Activated naive CD4-positive, alpha-beta T cell treated with anti-CD3 and anti-CD28 coated beads, Interleukin-2, amount 50 U/mL, for 24 hours (primary cell): Measurements from ENCODE around the gene CAPN11.

Experiments
- H3K27ac Mint-ChIP-seq: one replicate; pipeline ENCODE4 v1.8.0; 2021; ENCODE audit warnings: mild to moderate bottlenecking, mixed read lengths
- H3K27me3 Mint-ChIP-seq: one replicate; pipeline ENCODE4 v1.8.0; 2021; ENCODE audit warnings: mixed read lengths
- H3K36me3 Mint-ChIP-seq: one replicate; pipeline ENCODE4 v1.8.0; 2021; ENCODE audit warnings: mixed read lengths
- H3K4me1 Mint-ChIP-seq: one replicate; pipeline ENCODE4 v1.8.0; 2021; ENCODE audit warnings: mixed read lengths
- H3K4me3 Mint-ChIP-seq: one replicate; pipeline ENCODE4 v1.8.0; 2021; ENCODE audit warnings: mild to moderate bottlenecking, mixed read lengths
- H3K9me3 Mint-ChIP-seq: one replicate; pipeline ENCODE4 v1.8.0; 2021; ENCODE audit warnings: mixed read lengths

The CAPN11 gene

DNA sequence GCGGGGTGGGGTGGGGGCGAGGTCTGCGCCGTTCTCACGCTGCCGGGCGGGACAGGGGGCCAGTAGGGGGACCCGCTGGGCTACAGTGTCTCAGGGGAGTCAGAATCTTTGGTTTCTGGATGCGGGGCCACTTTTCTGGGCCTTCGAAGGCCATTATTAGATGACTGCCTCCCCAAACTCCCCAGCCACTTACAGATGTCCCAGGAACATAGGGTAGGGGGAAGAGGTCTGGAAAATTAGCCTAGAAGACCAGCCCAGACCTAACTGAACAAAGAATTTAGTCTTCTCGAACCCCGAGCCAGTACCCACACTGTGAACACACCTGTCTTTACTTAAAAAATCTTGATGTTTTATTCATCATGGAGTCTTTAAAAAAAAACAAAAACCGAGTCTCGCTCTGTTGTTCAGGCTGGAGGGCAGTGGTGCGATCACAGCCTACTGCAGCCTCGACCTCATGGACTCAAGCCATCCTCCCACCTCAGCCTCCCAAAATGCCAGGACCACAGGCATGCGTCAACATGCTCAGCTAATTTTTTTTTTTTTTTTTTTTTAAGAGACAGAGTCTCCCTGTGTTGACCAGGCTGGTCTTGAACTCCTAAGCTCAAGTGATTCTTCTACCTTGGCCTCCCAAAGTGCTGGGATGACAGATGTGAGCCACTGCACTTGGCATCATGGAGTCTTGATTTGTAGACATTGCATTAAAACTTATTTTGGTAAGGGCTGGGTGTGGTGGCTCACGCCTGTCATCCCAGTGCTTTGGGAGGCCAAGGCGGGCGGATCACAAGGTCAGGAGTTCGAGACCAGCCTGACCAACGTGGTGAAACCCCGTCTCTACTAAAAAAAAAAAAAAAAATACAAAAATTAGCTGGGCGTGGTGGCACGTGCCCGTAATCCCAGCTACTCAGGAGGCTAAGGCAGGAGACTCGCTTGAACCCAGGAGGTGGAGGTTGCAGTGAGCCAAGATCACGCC lies 61.5 kb downstream of the CAPN11 start:
- H3K27ac Mint-ChIP-seq: no peak overlapping the region
- H3K4me3 Mint-ChIP-seq: no peak overlapping the region
- H3K4me1 Mint-ChIP-seq: peaks cover 34% of the 10 kb centered on the region
- no peaks in the 10 kb centered on the region for H3K9me3 Mint-ChIP-seq
- no peaks in the 10 kb centered on the region for H3K27me3 Mint-ChIP-seq
- H3K36me3 Mint-ChIP-seq: peaks cover 3% of the 10 kb centered on the region

- H3K4me1 Mint-ChIP-seq: peaks cover 38% of the 10 kb centered on the region
- H3K27ac Mint-ChIP-seq: no peak overlapping the region
- H3K4me3 Mint-ChIP-seq: no peak overlapping the region
- no peaks in the 10 kb centered on the region for H3K9me3 Mint-ChIP-seq
- peaks cover 3% of the 10 kb centered on the region for H3K36me3 Mint-ChIP-seq
- H3K27me3 Mint-ChIP-seq: no peaks in the 10 kb centered on the region
These were observed 62.3 kb downstream of the CAPN11 start for GRCh38 chr6:44220913-44221290.

GRCh38 chr6:44221291-44221960 lies 62.8 kb downstream of the CAPN11 start:
- no peaks in the 10 kb centered on the region for H3K27me3 Mint-ChIP-seq
- peaks cover 38% of the 10 kb centered on the region for H3K4me1 Mint-ChIP-seq
- H3K36me3 Mint-ChIP-seq: peaks cover 3% of the 10 kb centered on the region
- no peak overlapping the region for H3K27ac Mint-ChIP-seq
- no peaks in the 10 kb centered on the region for H3K9me3 Mint-ChIP-seq
- H3K4me3 Mint-ChIP-seq: peak overlapping the region; percentile 15

DNA sequence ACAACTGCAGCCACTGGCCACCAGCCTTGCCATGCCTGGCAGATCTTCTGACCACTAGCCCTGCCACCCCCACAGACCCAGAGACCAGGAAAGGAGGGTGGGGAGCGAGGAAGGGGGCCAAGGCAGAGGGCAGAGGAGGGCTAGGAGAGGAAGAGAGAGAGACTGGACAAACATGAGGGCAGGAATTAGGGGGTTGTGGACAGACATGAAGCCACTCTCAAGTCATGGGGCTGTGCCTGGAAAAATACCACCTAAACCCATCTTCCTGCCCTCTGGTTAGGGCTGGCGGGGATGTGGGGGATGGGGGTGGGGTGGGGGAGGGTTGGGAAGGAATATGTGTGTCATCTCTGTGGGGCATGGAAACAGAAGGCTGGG lies 63.3 kb downstream of the CAPN11 start:
- Mint-ChIP-seq H3K4me1 (peaks cover 38% of the 10 kb centered on the region), H3K4me3 (peak overlapping the region; percentile 15), H3K27ac (no peak overlapping the region), H3K9me3 (no peaks in the 10 kb centered on the region), H3K36me3 (peaks cover 3% of the 10 kb centered on the region), H3K27me3 (no peaks in the 10 kb centered on the region)

GRCh38 chr6:44222486-44223318 lies 64.1 kb downstream of the CAPN11 start:
- Mint-ChIP-seq H3K36me3 (peaks cover 3% of the 10 kb centered on the region), H3K27ac (peak overlapping the region; percentile 47), H3K27me3 (no peaks in the 10 kb centered on the region), H3K4me1 (peaks cover 38% of the 10 kb centered on the region), H3K4me3 (peak overlapping the region; percentile 93), H3K9me3 (no peaks in the 10 kb centered on the region)

- H3K4me3 Mint-ChIP-seq: peak within 1 kb of the TSS; percentile 93
These were observed 64.9 kb downstream of the CAPN11 start, which contains the start of gene SLC29A1 for GRCh38 chr6:44223319-44224028. Gene SLC29A1 (plus strand): TSS chr6:44223595. CDS start chr6:44227314, 3,719 bp downstream.

GRCh38 chr6:44224029-44224964 lies 65.7 kb downstream of the CAPN11 start:
- H3K9me3 Mint-ChIP-seq: no peaks in the 10 kb centered on the region
- peak overlapping the region; percentile 93 for H3K4me3 Mint-ChIP-seq
- H3K4me1 Mint-ChIP-seq: peaks cover 30% of the 10 kb centered on the region
- peak overlapping the region; percentile 82 for H3K27ac Mint-ChIP-seq
- H3K27me3 Mint-ChIP-seq: no peaks in the 10 kb centered on the region
- peaks cover 3% of the 10 kb centered on the region for H3K36me3 Mint-ChIP-seq

More at GRCh38 chr6:44223319-44224028, 64.9 kb downstream of the CAPN11 start, which contains the start of gene SLC29A1:
- Mint-ChIP-seq H3K4me1 (peaks cover 36% of the 10 kb centered on the region), H3K27ac (peak within 1 kb of the TSS; percentile 82), H3K9me3 (no peaks in the 10 kb centered on the region), H3K36me3 (peaks cover 3% of the 10 kb centered on the region), H3K27me3 (no peaks in the 10 kb centered on the region)

DNA sequence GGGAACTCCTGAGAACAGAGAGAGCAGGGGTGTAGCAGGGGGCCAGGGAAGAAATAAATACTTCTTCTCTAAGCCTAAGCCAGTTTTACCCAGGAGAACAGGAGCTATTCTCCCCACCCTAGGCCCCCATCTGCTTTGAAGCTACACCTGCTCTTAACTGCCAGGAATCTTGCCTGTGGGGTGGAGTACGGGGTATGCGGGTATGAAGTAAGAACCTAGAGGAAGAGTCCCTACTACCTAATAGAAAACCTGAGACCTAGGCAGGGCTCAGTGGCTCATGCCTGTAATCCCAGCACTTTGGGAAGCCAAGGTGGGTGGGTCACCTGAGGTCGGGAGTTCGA lies 66.3 kb downstream of the CAPN11 start:
- peak overlapping the region; percentile 93 for H3K4me3 Mint-ChIP-seq
- no peak overlapping the region for H3K27ac Mint-ChIP-seq
- H3K36me3 Mint-ChIP-seq: peaks cover 3% of the 10 kb centered on the region
- peaks cover 30% of the 10 kb centered on the region for H3K4me1 Mint-ChIP-seq
- H3K9me3 Mint-ChIP-seq: no peaks in the 10 kb centered on the region
- H3K27me3 Mint-ChIP-seq: no peaks in the 10 kb centered on the region

DNA sequence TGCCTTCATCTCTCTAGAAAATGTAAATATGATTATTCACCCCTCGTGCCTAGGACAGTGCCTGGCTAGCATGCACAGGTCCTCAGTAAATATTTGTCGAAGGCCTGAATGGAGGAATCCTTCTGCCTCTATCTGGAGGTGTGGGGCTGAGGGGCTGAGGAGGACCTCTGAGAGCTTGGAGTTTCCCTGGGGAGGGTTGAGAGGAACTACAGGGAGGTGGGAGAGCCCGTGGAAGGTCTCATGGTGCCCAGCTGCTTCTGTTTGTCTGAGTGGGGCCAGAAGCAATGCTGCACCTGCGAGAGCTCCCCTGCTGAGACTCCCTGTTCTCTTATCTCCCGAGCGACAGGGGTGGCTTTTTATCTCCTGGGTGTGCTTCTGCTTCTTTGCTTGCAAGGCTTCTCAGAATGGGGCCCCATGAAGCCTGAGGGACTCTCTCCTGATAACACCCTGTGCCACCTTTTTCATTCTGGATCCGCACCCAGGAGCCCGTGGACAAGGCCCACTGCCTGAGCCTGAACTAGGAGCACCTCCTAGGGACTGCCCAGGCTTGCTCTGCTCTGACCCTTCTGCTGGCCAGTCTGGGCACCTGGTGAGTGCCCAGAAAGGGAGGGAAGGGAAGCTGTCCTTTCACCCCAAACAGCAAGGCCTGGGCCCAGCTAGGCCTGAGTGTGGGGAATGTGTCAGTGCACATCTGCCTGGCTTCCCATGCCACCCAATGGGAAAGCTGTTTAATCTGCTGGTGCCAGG lies 67.1 kb downstream of the CAPN11 start:
- Mint-ChIP-seq H3K27me3 (no peaks in the 10 kb centered on the region), H3K4me3 (peak overlapping the region; percentile 47), H3K4me1 (peaks cover 30% of the 10 kb centered on the region), H3K9me3 (no peaks in the 10 kb centered on the region), H3K27ac (no peak overlapping the region), H3K36me3 (peaks cover 3% of the 10 kb centered on the region)

DNA sequence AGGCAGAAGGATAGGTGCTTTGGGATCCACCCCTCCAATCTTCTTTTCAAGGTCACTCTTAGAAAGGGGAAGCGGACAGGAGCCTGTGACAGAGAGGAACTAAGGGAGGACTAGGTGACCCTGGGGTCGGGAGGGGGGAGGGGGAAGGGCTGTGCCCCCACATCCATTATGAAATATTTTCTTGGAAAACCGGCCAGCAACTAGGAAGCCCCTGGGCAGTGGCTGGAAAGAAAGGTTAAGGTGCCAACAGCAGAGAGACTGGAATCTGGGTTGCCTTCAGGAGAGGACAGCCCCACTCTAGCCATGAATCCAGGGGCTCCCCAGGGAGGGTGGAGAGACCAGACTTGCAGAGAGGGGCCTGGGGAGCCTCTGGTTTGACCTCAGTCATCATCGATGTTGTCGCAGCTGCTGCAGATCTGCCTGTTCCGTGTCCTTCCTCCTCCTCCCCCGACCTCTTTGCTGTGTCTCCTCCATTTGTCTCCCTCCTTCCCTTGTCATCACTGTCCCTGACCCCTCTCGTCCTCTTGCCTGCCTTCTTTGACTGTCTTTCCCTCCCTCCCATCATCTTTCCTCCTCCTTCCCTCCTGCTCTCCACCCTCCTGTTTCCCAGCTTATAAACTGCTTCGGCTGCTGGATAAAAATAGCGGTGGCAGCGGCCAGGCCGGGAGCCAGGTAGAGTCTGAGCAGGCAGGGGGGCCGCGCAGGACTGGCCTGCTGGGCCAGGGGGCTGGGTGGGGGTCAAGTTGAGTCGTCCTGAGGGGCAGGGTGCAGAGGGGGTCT lies 67.9 kb downstream of the CAPN11 start:
- Mint-ChIP-seq H3K4me1 (peaks cover 25% of the 10 kb centered on the region), H3K36me3 (peaks cover 7% of the 10 kb centered on the region), H3K27ac (no peak overlapping the region), H3K4me3 (no peak overlapping the region), H3K27me3 (no peaks in the 10 kb centered on the region), H3K9me3 (no peaks in the 10 kb centered on the region)

DNA sequence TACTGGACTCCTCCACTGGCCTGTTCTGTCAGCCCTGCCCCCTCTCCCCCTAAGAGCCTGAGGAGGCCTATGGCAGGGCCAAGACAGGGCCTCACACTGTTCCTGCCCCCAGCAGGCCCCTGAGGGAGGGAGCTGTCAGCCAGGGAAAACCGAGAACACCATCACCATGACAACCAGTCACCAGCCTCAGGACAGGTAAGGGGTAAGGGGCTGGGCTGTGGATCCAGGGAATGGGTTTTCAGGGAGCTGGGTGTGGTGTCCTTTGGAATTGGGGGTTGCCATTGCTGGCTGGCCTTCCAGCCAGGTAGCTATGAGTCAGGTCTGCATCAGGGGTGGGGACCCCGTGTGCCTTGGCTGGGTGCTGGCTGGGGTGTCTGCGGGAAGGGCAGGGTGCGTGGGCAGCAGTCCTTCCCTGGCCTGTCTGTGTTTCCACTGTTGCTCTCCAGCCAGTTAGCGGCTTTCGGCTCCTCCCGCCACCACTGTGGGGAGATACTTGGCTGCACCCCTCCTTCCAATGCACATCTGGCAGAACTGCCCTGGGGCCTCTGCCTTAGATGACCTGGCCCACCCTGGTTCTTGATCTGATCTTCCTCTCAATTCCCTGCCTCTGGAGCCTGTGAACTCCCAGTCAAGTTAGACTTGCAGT lies 68.7 kb downstream of the CAPN11 start:
- Mint-ChIP-seq H3K36me3 (peaks cover 9% of the 10 kb centered on the region), H3K4me3 (no peak overlapping the region), H3K27me3 (no peaks in the 10 kb centered on the region), H3K4me1 (peaks cover 24% of the 10 kb centered on the region), H3K9me3 (no peaks in the 10 kb centered on the region), H3K27ac (no peak overlapping the region)

DNA sequence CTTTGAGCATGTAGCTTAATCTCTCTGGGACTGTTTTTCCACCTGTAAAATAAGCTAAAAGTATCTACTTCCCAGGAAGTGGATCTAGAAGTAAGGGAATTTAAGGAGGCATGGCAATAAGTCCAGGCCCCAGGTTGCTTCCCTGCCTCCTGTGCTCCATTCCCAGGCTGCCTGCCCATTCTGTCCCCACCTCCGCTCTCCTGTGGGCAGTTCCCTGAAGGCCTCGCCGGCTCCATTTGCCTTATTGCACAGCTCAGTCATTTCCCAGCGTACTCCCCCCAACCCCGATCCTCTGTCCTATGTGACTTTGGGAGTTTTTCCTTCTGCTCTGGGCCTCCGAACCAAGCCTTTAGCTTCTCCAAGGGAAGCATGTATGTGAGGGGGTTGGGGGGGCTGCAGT lies 69.4 kb downstream of the CAPN11 start:
- no peak overlapping the region for H3K27ac Mint-ChIP-seq
- peaks cover 13% of the 10 kb centered on the region for H3K36me3 Mint-ChIP-seq
- H3K9me3 Mint-ChIP-seq: no peaks in the 10 kb centered on the region
- H3K27me3 Mint-ChIP-seq: no peaks in the 10 kb centered on the region
- no peak overlapping the region for H3K4me3 Mint-ChIP-seq
- peaks cover 16% of the 10 kb centered on the region for H3K4me1 Mint-ChIP-seq

DNA sequence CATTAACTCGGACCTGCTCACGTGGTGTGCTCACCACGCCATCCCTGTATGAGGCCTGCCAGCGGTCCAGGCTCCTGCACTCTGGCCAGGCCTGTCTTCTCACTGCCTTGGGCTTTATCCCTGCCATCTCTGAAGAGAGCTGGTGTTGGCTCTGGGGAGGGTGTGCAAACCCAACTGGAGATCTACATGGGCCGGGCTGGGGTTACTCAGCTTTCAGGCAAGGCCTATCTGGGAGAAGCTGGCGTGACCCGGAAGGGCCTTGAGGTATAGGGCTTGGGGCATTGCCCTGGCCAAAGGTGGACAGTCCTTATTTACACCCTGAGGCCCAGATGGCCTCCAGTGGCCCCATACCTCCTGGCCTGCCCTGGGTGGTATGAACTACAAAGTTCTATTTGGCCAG lies 69.8 kb downstream of the CAPN11 start:
- no peak overlapping the region for H3K27ac Mint-ChIP-seq
- peaks cover 13% of the 10 kb centered on the region for H3K36me3 Mint-ChIP-seq
- H3K9me3 Mint-ChIP-seq: no peaks in the 10 kb centered on the region
- H3K4me1 Mint-ChIP-seq: peaks cover 15% of the 10 kb centered on the region
- H3K27me3 Mint-ChIP-seq: no peaks in the 10 kb centered on the region
- H3K4me3 Mint-ChIP-seq: no peak overlapping the region
